Activated naive CD4-positive, alpha-beta T cell treated with Interleukin-2 at 50 U/mL for 16 hours (primary cell): ENCODE measurements around the gene RAD51B.
"Not testable (repeated sequence)": the region's sequence is repeated elsewhere in the genome, so short reads cannot be mapped to it uniquely, and the experiment has no call there.

Experiments used
- DNase-seq: peaks from one replicate; pipeline ENCODE4 v3.0.0-alpha.2; 2020

Gene RAD51B

GRCh38 chr14:68219407-68219806, 399.8 kb downstream of the RAD51B start:
- no peak for DNase-seq

GRCh38 chr14:68221046-68221445, 401.5 kb downstream of the RAD51B start:
- DNase-seq = not testable (repeated sequence)

- DNase-seq = no peak
Observed at GRCh38 chr14:68222154-68222553, 402.6 kb downstream of the RAD51B start.

GRCh38 chr14:68222726-68223125, 403.1 kb downstream of the RAD51B start:
- DNase-seq = no peak

- DNase-seq = no peak
Observed at GRCh38 chr14:68223631-68224030, 404.1 kb downstream of the RAD51B start.

DNA sequence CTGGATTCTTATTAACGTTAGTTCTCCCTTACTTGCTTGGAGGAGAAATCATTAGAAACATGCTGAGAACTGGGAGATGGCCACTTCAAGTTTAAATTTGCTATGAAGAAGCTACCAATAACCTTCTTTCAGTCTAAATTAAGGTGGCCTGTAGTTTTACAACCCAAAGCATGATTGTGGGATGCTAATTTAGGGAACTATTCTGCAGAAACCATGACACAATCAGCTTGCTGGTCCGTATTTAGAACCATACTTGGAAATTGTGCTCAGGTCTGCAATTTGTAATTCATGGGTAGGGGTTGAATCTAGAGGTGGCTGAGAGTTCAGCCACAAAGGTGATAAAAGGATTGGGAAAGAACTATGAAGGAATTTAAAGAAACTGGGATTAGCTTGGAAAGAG, 405.7 kb downstream of the RAD51B start:
- DNase-seq = no peak

DNA sequence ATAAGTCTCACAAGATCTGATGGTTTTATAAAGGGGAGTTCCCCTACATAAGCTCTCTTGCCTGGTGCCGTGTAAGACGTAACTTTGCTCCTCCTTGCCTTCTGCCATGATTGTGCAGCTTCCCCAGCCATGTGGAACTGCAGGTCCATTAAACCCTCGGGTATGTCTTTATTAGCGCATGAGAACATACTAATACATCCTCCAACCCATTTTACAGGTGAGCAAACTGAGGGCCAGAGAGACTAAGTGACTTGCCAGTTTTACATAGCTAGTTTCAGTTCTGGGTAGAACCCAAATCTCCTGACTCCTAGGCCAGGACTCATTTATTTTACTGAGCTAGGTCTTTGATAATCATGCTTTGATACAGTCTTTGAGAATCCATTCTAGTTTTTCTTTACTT, 406.9 kb downstream of the RAD51B start:
- no peak for DNase-seq

- no peak for DNase-seq
Observed at GRCh38 chr14:68228656-68229055, 409.1 kb downstream of the RAD51B start.

GRCh38 chr14:68229423-68230100, 410.0 kb downstream of the RAD51B start:
- no peak for DNase-seq

DNA sequence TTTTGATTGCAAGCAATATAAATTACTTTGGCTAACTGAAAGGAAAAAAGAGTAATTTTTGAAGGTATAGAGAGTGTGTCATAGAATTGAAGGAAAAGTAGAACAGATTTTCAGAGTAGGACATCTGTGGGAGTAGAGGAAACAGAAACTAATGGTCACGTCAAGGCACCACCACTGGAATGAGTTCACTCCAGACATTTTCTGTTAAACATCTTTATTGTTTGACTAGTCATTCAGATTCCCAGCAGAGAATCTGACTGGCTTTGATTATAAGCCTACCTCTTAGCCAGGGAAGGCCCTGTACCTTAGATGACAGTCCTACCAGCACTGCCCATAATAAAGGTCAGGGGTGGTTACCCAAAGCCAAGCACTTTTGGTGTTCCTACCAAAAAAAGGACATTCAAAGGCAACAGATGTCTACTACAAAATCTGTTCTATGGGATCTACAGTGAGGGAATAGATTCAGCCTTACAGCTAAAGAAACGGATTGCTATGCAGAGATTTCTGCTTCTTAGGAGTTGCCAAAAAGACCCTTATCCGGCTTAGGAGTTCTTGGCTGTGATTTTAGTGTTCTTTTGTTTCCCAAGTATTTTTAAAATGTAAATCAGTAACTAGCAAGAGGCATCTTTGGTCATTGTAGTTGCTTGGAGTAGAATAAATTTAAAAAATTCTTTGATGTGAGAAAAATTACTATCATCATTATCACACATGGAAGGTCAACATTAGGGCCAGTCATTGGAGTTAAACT, 410.8 kb downstream of the RAD51B start:
- no peak for DNase-seq

- no peak for DNase-seq
Observed at GRCh38 chr14:68230950-68231717, 411.6 kb downstream of the RAD51B start.

DNA sequence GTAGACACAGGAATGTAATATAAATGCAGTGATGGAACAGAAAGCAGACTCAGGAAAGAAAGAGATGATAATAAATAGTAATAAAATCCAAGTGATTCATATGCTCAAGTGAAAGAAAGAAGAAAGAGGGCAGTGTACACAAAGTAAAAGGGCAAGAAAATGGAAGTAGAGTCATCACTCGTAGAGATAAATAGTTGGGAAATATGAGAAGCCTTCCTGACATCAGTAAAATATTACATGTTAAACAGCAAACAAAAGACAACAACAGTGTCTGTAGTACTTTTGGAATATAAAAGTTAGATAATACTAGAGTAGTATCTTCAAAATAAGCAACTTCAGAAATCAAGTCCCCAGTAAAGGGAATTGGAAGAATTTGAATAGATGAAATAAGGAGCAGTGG, 412.3 kb downstream of the RAD51B start:
- no peak for DNase-seq

GRCh38 chr14:68232300-68233055, 412.9 kb downstream of the RAD51B start:
- DNase-seq = peak; percentile 16

DNA sequence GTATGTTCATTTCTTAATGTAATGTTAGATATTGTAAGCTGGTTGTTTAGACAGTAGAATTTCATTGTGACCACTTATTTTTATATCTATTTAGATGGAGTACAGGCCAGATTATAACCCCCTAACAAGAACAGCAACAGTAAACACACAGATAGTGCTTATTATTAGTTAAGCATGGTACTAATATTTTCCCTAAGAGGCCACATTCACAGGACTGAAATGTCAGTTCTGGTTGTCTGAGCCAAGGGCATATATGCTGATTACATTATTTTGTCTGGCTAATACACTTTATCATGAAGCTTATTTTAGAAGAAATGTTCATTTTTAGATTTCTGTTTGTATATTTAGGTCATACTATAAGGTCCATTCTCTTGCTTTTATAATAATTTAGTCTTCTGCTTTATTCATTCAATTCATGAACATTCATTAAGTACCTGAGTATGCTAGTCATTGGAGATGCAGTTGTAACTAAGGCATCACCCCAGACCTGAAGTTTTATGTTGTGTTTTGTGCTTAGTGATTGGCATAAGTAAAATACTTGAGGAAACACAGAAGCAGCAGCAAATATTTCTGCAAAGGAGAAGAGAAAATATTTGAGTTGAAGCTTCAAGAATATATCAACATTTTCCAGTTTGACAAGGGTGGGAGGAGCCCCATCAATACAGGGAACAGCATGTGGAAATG, 413.7 kb downstream of the RAD51B start:
- DNase-seq = no peak

DNA sequence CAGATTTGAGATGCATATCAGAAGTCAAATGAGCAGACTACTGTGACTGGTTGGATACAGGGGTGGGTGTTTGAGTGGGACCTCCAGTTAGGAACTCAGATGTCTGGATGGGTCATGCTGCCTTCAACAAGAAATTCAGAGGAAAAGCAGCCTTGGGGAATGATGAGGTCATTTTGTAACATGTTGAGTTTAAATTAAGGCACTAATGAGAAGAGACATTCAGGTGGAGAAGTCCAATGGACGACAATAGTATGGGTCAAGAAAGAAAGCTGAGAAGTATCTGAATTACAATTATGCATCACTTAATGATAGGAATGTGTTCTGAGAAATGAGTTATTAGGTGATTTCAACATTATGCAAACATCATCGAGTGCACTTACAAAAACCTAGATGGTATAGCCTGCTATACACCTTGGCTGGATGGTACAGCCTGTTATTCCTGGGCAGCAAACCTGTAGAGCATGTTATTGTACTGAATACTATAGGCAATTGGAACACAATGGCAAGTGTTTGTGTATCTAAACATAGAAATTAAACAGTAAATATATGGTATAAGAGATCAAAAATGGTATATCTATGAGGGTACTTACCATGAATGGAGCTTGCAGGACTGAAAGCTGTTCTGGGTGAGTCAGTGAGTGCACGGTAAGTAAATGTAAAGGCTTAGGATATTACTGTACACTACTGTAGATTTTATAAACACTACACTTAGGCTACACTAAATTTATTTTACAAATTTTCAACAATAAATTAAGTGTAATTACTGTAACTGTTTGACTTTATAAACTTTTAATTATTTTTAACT, 414.7 kb downstream of the RAD51B start:
- DNase-seq = no peak

DNA sequence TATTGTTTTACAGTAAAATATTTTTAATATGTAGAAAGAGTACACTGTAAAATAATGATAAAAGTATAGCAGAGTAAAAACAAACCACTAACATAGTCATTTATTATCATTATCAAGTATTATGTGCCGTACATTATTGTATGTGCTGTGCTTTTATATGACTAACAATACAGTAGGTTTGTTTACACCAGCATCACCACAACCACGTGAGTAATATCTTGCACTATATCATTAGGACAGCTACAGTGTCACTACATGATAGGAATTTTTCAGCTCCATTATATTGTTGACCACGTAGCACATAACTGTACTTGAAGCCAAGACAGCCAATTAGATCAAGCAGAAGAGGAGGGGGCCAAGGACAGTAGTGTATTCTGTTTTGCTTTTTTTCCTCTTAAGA, 415.4 kb downstream of the RAD51B start:
- DNase-seq = no peak

- DNase-seq = no peak
Observed at GRCh38 chr14:68236582-68237458, 417.2 kb downstream of the RAD51B start.

GRCh38 chr14:68238551-68238950, 419.0 kb downstream of the RAD51B start:
- DNase-seq = no peak

DNA sequence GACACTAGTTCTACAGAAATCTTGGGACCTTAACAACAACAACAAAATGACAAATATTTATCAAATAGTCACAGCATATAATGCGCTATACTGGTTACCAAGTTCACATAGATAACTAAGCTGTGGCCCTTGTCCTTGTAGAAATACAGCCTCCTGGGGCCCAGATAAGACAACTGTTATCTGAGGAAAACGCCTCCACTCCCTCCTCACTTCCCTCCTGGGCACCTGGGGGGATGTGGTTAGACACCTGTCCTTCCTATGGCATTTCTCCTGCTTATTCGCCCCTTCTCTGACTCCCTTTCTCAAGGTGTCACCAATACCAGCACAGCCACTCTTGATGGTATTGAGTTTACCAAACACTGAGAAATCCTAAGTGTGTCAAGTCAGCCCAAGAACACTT, 419.4 kb downstream of the RAD51B start:
- DNase-seq = no peak

- DNase-seq = no peak
Observed at GRCh38 chr14:68239988-68240771, 420.6 kb downstream of the RAD51B start.
